SK-N-SH treated with all-trans-retinoic acid at 6 μM for 48 hours (cell line): ENCODE results near the gene GMNN.

ENCODE experiments used
- ARNTL ChIP-seq: fragments of 450-650 bp; formaldehyde crosslinking; IDR thresholded peaks from 2 replicates; pipeline ENCODE4 v1.5.0; 2020; ENCODE audit warnings: low read depth, mild to moderate bottlenecking, moderate library complexity, borderline replicate concordance
- CSDC2 ChIP-seq: fragments of 250-450 bp; sonication (Bioruptor Pico); IDR thresholded peaks from 2 replicates; pipeline ENCODE4 v1.5.0; 2020; ENCODE audit warnings: mild to moderate bottlenecking, moderate library complexity
- ISL1 ChIP-seq: fragments of 250-450 bp; sonication (Bioruptor Pico); IDR thresholded peaks from 2 replicates; pipeline ENCODE4 v2.1.2; 2022; ENCODE audit warnings: mild to moderate bottlenecking, moderate library complexity
- PPARA ChIP-seq: fragments of 250-450 bp; sonication (Bioruptor Pico); IDR thresholded peaks from 2 replicates; pipeline ENCODE4 v1.5.0; 2020; ENCODE audit warnings: mild to moderate bottlenecking, borderline replicate concordance
- TCF4 ChIP-seq: fragments of 250-450 bp; sonication (Bioruptor Pico); IDR thresholded peaks from 2 replicates; pipeline ENCODE4 v1.8.0; 2021; ENCODE audit warnings: mild to moderate bottlenecking, moderate library complexity, borderline replicate concordance
- ZC3H10 ChIP-seq: fragments of 250-450 bp; sonication (Bioruptor Pico); IDR thresholded peaks from 2 replicates; pipeline ENCODE4 v1.5.1; 2021; ENCODE audit warnings: mild to moderate bottlenecking, moderate library complexity
- ZFP30 ChIP-seq: fragments of 450-650 bp; formaldehyde crosslinking; IDR thresholded peaks from 2 replicates; pipeline ENCODE4 v1.5.0; 2022; ENCODE audit warnings: mild to moderate bottlenecking, moderate library complexity
- ZNF8 ChIP-seq: fragments of 450-650 bp; formaldehyde crosslinking; IDR thresholded peaks from 2 replicates; pipeline ENCODE4 v1.5.0; 2020; ENCODE audit warnings: mild to moderate bottlenecking, moderate library complexity
- TF ChIP-seq, protein P1 (sequence below): fragments of 250-450 bp; sonication (Bioruptor Pico); IDR thresholded peaks from 2 replicates; pipeline ENCODE4 v1.8.0; 2020; ENCODE audit warnings: mild to moderate bottlenecking, moderate library complexity, borderline replicate concordance
- TF ChIP-seq, protein P2 (sequence below): fragments of 250-450 bp; sonication (Bioruptor Pico); IDR thresholded peaks from 2 replicates; pipeline ENCODE4 v1.5.1; 2021; ENCODE audit warnings: mild to moderate bottlenecking, moderate library complexity

DNA sequence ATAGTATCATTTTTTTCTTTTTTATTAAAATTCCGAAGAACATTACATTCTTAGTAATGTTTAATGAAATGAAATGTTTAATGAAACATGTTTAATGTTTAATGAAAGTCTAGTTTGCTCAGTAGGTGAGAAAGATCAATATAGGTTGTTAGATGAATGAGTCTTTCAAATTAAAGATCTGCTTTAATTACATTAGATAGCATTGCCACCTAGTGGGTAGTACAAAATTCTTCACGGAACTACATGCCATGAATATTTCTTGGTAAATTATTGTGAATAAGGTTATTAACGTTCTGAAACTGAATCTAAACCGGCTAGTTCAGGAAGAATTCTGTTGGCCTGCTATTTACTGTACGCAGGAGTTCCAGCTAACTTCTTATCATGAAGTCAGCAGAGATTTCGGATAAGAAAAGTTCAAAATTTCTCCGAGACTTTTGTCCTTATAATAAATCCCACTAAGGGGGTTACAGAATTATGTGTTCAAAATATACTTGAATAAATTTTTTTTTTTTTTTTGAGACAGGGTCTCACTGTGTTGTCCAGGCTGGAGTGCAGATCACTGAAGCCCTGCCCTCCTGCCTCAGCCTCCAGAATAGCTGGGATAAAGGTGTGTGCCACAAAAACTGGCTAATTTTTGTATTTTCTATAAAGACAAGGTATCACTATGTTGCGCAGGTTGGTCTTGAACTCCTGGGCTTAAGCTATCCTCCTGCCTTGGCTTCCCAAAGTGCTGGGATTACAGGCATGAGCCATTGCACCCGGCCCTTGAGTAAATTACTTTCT, 7.9 kb upstream of the GMNN start:
- TF ChIP-seq ZFP30 (CRISPR knock-in tag) (no peak), ARNTL (CRISPR knock-in tag) (no peak), PPARA (CRISPR knock-in tag) (no peak), ZC3H10 (CRISPR knock-in tag) (no peak), ISL1 (CRISPR knock-in tag) (no peak), CSDC2 (no peak), ZNF8 (CRISPR knock-in tag) (no peak), TCF4 (no peak)
- TF ChIP-seq, protein P1, sequence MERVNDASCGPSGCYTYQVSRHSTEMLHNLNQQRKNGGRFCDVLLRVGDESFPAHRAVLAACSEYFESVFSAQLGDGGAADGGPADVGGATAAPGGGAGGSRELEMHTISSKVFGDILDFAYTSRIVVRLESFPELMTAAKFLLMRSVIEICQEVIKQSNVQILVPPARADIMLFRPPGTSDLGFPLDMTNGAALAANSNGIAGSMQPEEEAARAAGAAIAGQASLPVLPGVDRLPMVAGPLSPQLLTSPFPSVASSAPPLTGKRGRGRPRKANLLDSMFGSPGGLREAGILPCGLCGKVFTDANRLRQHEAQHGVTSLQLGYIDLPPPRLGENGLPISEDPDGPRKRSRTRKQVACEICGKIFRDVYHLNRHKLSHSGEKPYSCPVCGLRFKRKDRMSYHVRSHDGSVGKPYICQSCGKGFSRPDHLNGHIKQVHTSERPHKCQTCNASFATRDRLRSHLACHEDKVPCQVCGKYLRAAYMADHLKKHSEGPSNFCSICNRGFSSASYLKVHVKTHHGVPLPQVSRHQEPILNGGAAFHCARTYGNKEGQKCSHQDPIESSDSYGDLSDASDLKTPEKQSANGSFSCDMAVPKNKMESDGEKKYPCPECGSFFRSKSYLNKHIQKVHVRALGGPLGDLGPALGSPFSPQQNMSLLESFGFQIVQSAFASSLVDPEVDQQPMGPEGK = no peak
- TF ChIP-seq, protein P2, sequence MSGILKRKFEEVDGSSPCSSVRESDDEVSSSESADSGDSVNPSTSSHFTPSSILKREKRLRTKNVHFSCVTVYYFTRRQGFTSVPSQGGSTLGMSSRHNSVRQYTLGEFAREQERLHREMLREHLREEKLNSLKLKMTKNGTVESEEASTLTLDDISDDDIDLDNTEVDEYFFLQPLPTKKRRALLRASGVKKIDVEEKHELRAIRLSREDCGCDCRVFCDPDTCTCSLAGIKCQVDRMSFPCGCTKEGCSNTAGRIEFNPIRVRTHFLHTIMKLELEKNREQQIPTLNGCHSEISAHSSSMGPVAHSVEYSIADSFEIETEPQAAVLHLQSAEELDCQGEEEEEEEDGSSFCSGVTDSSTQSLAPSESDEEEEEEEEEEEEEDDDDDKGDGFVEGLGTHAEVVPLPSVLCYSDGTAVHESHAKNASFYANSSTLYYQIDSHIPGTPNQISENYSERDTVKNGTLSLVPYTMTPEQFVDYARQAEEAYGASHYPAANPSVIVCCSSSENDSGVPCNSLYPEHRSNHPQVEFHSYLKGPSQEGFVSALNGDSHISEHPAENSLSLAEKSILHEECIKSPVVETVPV = no peak
